SK-N-SH (cell line): ENCODE results near the gene PCLO.

ENCODE experiments used
- CTCF ChIP-seq: fragments of 200-600 bp; sonication (generic); IDR thresholded peaks from 2 replicates; pipeline ENCODE4 v1.6.1; 2017; ENCODE audit warnings: antibody characterized with exemption, mild to moderate bottlenecking, moderate library complexity
- EP300 ChIP-seq, 2 experiments: IDR thresholded peaks; 2 replicates each; pipeline versions ENCODE4 v1.4.0 to v1.6.1; 2012; ENCODE audit warnings: borderline replicate concordance in 1 of 2, low read depth in 1 of 2, low read length in 1 of 2
- FOXM1 ChIP-seq: IDR thresholded peaks from 2 replicates; pipeline ENCODE4 v1.4.0; 2012; ENCODE audit warnings: low read depth, mild to moderate bottlenecking
- GABPA ChIP-seq: IDR thresholded peaks from 2 replicates; pipeline ENCODE4 v1.4.0; 2012; ENCODE audit warnings: low read depth, mild to moderate bottlenecking
- JUND ChIP-seq: IDR thresholded peaks from 2 replicates; pipeline ENCODE4 v1.4.0; 2012
- MEF2A ChIP-seq: IDR thresholded peaks from 2 replicates; pipeline ENCODE4 v1.4.0; 2012; ENCODE audit warnings: low read depth, borderline replicate concordance
- MXI1 ChIP-seq: IDR thresholded peaks from 2 replicates; pipeline ENCODE4 v1.6.1; 2012; ENCODE audit warnings: mild to moderate bottlenecking, low read depth, low read length, improper control_type of control experiment
- NFIC ChIP-seq: IDR thresholded peaks from 2 replicates; pipeline ENCODE4 v1.4.0; 2012; ENCODE audit warnings: borderline replicate concordance
- PBX3 ChIP-seq: IDR thresholded peaks from 2 replicates; pipeline ENCODE4; 2012
- POLR2AphosphoS5 ChIP-seq: IDR thresholded peaks from 2 replicates; pipeline ENCODE4 v1.6.1; 2012; ENCODE audit warnings: low read depth, low read length
- RFX5 ChIP-seq: IDR thresholded peaks from 2 replicates; pipeline ENCODE4 v1.6.1; 2012; ENCODE audit warnings: mild to moderate bottlenecking, improper control_type of control experiment, low read length
- TAF1 ChIP-seq: IDR thresholded peaks from 2 replicates; pipeline ENCODE4 v1.6.1; 2012; ENCODE audit warnings: low read depth, mild to moderate bottlenecking, low read length, moderate library complexity, borderline replicate concordance
- USF2 ChIP-seq: fragments of 150-350 bp; IDR thresholded peaks from 2 replicates; pipeline ENCODE4 v1.6.1; 2017; ENCODE audit warnings: antibody characterized with exemption, low read length, low read depth, borderline replicate concordance

GRCh38 chr7:82816272-82816671, 346.4 kb downstream of the PCLO start:
- TF ChIP-seq CTCF (peak; percentile 21; the same call in 1 of the 2 replicates), FOXM1 (no peak), GABPA (no peak), RFX5 (no peak), JUND (no peak), MEF2A (no peak), EP300 (IDR thresholded peaks at IDR 0.05; ENCODE audit: borderline replicate concordance in 1 of 2, low read depth in 1 of 2, low read length in 1 of 2) (no peak), NFIC (no peak), MXI1 (no peak), TAF1 (no peak), POLR2AphosphoS5 (no peak), PBX3 (no peak), USF2 (no peak)
